MCF 10A (cell line): ENCODE data around the gene LGR5. TPM values are rescaled to one million over a fixed set of nuclear protein-coding genes. Genes with fewer than 3 reads are reported as not detected.

Source experiments
- BruUV-seq: library from RNA; stranded (reverse); fragments of 400-500 nt; replicated peaks from 2 replicates; lab custom pipeline; 2021; lab: Mats Ljungman, UMichigan
- CTCF ChIA-PET: fragments of 300-600 bp; sonication (Branson Sonifier 250); formaldehyde crosslinking; extraction: SDS; loops from one replicate; lab custom pipeline; 2021; ENCODE audit warnings: antibody characterized with exemption, inconsistent platforms; lab: Yijun Ruan, JAX
- POLR2A ChIA-PET: fragments of 300-600, 350-650 bp; sonication (Branson Sonifier 250); formaldehyde crosslinking; extraction: SDS; loops from one replicate; lab custom pipeline; 2020; ENCODE audit warnings: antibody characterized with exemption, inconsistent platforms; lab: Yijun Ruan, JAX
- DNase-seq: peaks from one replicate; pipeline ENCODE4 v3.0.0-alpha.2; 2018; ENCODE audit not compliant: unreplicated experiment
- H3K27ac Mint-ChIP-seq: one replicate; pipeline ENCODE4 v1.8.0; 2022; ENCODE audit warnings: mild to moderate bottlenecking, low read depth, mixed read lengths; ENCODE audit not compliant: unreplicated experiment
- H3K27me3 Mint-ChIP-seq: one replicate; pipeline ENCODE4 v1.8.0; 2022; ENCODE audit warnings: mixed read lengths; ENCODE audit not compliant: insufficient read depth, unreplicated experiment
- H3K36me3 Mint-ChIP-seq: one replicate; pipeline ENCODE4 v1.8.0; 2022; ENCODE audit warnings: mild to moderate bottlenecking, moderate library complexity, mixed read lengths; ENCODE audit not compliant: insufficient read depth, unreplicated experiment
- H3K4me1 Mint-ChIP-seq: one replicate; pipeline ENCODE4 v1.8.0; 2022; ENCODE audit warnings: mixed read lengths; ENCODE audit not compliant: insufficient read depth, unreplicated experiment
- H3K4me3 Mint-ChIP-seq: one replicate; pipeline ENCODE4 v1.8.0; 2022; ENCODE audit warnings: mild to moderate bottlenecking, moderate library complexity, mixed read lengths; ENCODE audit not compliant: unreplicated experiment
- H3K9me3 Mint-ChIP-seq: one replicate; pipeline ENCODE4 v1.8.0; 2022; ENCODE audit warnings: mixed read lengths; ENCODE audit not compliant: unreplicated experiment
- CTCF ChIP-seq: fragments of 200-600 bp; IDR thresholded peaks from one replicate; pipeline ENCODE4 v1.8.0; 2022; ENCODE audit warnings: antibody characterized with exemption, mild to moderate bottlenecking; ENCODE audit not compliant: unreplicated experiment
- intact Hi-C: fragments of 100-400 bp; cut with micrococcal nuclease; formaldehyde crosslinking; loops from 2 replicates; pipeline ENCODE4 v1.14.1; 2022
- total RNA-seq: library from RNA; stranded (reverse); gene quantifications from 2 replicates; pipeline ENCODE4 v1.2.3, GENCODE V29; 2022

The LGR5 gene
- total RNA-seq, 1 experiment from 2014 or later, result not detected

GRCh38 chr12:71594214-71594948 lies 154.8 kb downstream of the LGR5 start:
- H3K36me3 Mint-ChIP-seq, result no peaks in the 10 kb centered on the region
- ChIA-PET CTCF (interaction anchor here (0.7 to 1.1 kb wide), 3 partner anchors 13 to 186 kb away, joined by 3 to 6 read pairs (median 3); no protein-coding TSS in a partner anchor), POLR2A (no interaction called here)
- BruUV-seq, result no TSS peak
- H3K9me3 Mint-ChIP-seq, result no peaks in the 10 kb centered on the region
- no peak overlapping the region for H3K27ac Mint-ChIP-seq
- intact Hi-C loops, result no loop called here
- H3K4me3 Mint-ChIP-seq, result no peak overlapping the region
- H3K27me3 Mint-ChIP-seq, result no peaks in the 10 kb centered on the region
- TF ChIP-seq CTCF, result no peak
- DNase-seq, result no peak
- no peaks in the 10 kb centered on the region for H3K4me1 Mint-ChIP-seq

DNA sequence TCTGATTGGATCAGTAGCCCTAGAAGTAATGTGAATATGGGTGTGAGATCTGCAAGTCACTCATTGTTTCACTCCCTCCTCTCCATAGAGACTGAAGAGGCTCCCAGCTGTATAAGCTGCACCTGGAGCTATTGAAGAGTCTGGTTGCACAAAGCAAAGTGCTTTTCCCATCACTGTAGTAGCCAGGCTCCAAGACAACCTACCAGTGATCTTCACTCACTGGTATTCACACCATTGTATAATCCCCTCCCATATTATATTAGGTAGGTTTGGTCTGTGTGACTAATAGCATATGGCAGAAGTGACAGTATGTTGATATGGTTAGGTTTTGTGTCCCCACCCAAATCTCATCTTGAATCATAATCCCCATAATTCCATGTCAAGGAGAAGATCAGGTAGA lies 159.6 kb downstream of the LGR5 start:
- H3K4me3 Mint-ChIP-seq, result no peak overlapping the region

GRCh38 chr12:71601546-71601945 lies 161.9 kb downstream of the LGR5 start:
- BruUV-seq, result no TSS peak
- intact Hi-C loops, result no loop called here
- no peaks in the 10 kb centered on the region for H3K27me3 Mint-ChIP-seq
- DNase-seq, result no peak
- H3K4me1 Mint-ChIP-seq, result no peaks in the 10 kb centered on the region
- H3K4me3 Mint-ChIP-seq, result no peak overlapping the region
- TF ChIP-seq CTCF, result no peak
- POLR2A ChIA-PET, result interaction anchor here (0.6 to 1.0 kb wide), 3 partner anchors 12 to 110 kb away, joined by 3 read pairs; no protein-coding TSS in a partner anchor
- CTCF ChIA-PET, result interaction anchor here (0.5 to 1.8 kb wide), 2 partner anchors 186 to 293 kb away, joined by 3 to 7 read pairs; no protein-coding TSS in a partner anchor
- H3K27ac Mint-ChIP-seq, result no peak overlapping the region
- H3K36me3 Mint-ChIP-seq, result peaks cover 15% of the 10 kb centered on the region
- H3K9me3 Mint-ChIP-seq, result no peaks in the 10 kb centered on the region

More for the DNA sequence above, 159.6 kb downstream of the LGR5 start:
- ChIA-PET CTCF (interaction anchor here (1.0 kb wide), 1 partner anchor 184 kb away, joined by 3 read pairs; no protein-coding TSS in a partner anchor), POLR2A (no interaction called here)
- no peaks in the 10 kb centered on the region for H3K27me3 Mint-ChIP-seq
- no TSS peak for BruUV-seq
- H3K27ac Mint-ChIP-seq, result no peak overlapping the region
- intact Hi-C loops, result no loop called here
- TF ChIP-seq CTCF, result no peak
- no peaks in the 10 kb centered on the region for H3K4me1 Mint-ChIP-seq
- H3K9me3 Mint-ChIP-seq, result no peaks in the 10 kb centered on the region
- no peaks in the 10 kb centered on the region for H3K36me3 Mint-ChIP-seq
- no peak for DNase-seq

- TF ChIP-seq CTCF, result no peak
- H3K27ac Mint-ChIP-seq, result no peak overlapping the region
- DNase-seq, result no peak
- no peaks in the 10 kb centered on the region for H3K27me3 Mint-ChIP-seq
- peaks cover 29% of the 10 kb centered on the region for H3K36me3 Mint-ChIP-seq
- intact Hi-C loops, result no loop called here
- no TSS peak for BruUV-seq
- H3K4me3 Mint-ChIP-seq, result no peak overlapping the region
- no peaks in the 10 kb centered on the region for H3K9me3 Mint-ChIP-seq
- CTCF ChIA-PET, result interaction anchor here (1.0 to 1.8 kb wide), 3 partner anchors 11 to 187 kb away, joined by 3 to 7 read pairs (median 4); no protein-coding TSS in a partner anchor
- POLR2A ChIA-PET, result interaction anchor here (1.0 kb wide), 1 partner anchor 24 kb away, joined by 3 read pairs; no protein-coding TSS in a partner anchor
- no peaks in the 10 kb centered on the region for H3K4me1 Mint-ChIP-seq
Observed at GRCh38 chr12:71602761-71603577, 163.4 kb downstream of the LGR5 start.
